ENCODE measurements around the gene COG8. TPM values are rescaled to one million over a fixed set of nuclear protein-coding genes. Genes with fewer than 3 reads are reported as not detected.

The COG8 gene
- 10 to 100 TPM; 63.3 to 84.2 (median 74.7) TPM for total RNA-seq

- Histone ChIP-seq H3K36me3 (peaks cover 25 to 33% of the 10 kb centered on the region in 2 donors), H3K27me3 (no peaks in the 10 kb centered on the region), H3K9me3 (no peaks in the 10 kb centered on the region), H3K27ac (peak within 1 kb of the TSS; percentile 70 to 94 (median 85)), H3K4me3 (replicated peaks in 1 of 3) (peak within 1 kb of the TSS; percentile 76 to 82 (median 82)), H3K4me1 (peaks cover 19 to 24% of the 10 kb centered on the region in 2 donors)
- DNase-seq, result peak; percentile 96 to 97
- TF ChIP-seq CTCF (IDR thresholded peaks at IDR 0.05) (peak; percentile 80 to 95 (median 88)), POLR2A (IDR thresholded peaks at IDR 0.05) (peak; percentile 15 to 76)
- intact Hi-C loops (cut with DNase I), result loop anchor here (10.0 kb wide), 1 partner anchor 45 kb away; the partner anchor contains the start of gene TERF2
- WGBS, 2 donors, result 0 to 2% methylated on average over 33 to 42 of the region's 77 CpGs
Observed at GRCh38 chr16:69339289-69340094, at the start of gene COG8, which contains the start of gene NIP7. TSS of gene COG8 (minus strand) at chr16:69339564. CDS start at chr16:69339552, 12 bp downstream. TSS of gene NIP7 (plus strand) at chr16:69339772. CDS start at chr16:69339830, 58 bp downstream.

- Histone ChIP-seq H3K36me3 (peaks cover 8 to 11% of the 10 kb centered on the region in 2 donors), H3K4me1 (peaks cover 8 to 9% of the 10 kb centered on the region in 2 donors), H3K9me3 (no peaks in the 10 kb centered on the region), H3K27ac (no peak overlapping the region), H3K4me3 (replicated peaks in 1 of 3) (no peak overlapping the region), H3K27me3 (no peaks in the 10 kb centered on the region)
- 83 to 91% methylated on average over 1 of the region's 1 CpG for WGBS, 2 donors
- intact Hi-C loops (cut with DNase I), result loop anchor here (10.0 kb wide), 1 partner anchor 52 kb away; the partner anchor contains the start of genes COG8, NIP7 and PDF
- no peak for DNase-seq
- TF ChIP-seq CTCF (IDR thresholded peaks at IDR 0.05) (no peak), POLR2A (IDR thresholded peaks at IDR 0.05) (no peak)
Observed at GRCh38 chr16:69386596-69386995, 47.2 kb upstream of the COG8 start.

GRCh38 chr16:69384974-69385373 lies 45.6 kb upstream of the COG8 start:
- Histone ChIP-seq H3K4me1 (peaks cover 8 to 9% of the 10 kb centered on the region in 2 donors), H3K27me3 (no peaks in the 10 kb centered on the region), H3K9me3 (no peaks in the 10 kb centered on the region), H3K4me3 (replicated peaks in 1 of 3) (peak overlapping the region; percentile 19 to 74 (median 23)), H3K27ac (peak overlapping the region; percentile 63 to 91 (median 86)), H3K36me3 (peaks cover 12 to 22% of the 10 kb centered on the region in 2 donors)
- TF ChIP-seq CTCF (IDR thresholded peaks at IDR 0.05) (no peak), POLR2A (IDR thresholded peaks at IDR 0.05) (no peak)
- DNase-seq, result no peak
- WGBS, 2 donors, result 7 to 8% methylated on average over 6 of the region's 6 CpGs
- intact Hi-C loops (cut with DNase I), result loop anchor here (10.0 kb wide), 1 partner anchor 50 kb away; the partner anchor contains the start of genes COG8, NIP7 and PDF

GRCh38 chr16:69382421-69382820 lies 43.1 kb upstream of the COG8 start:
- Histone ChIP-seq H3K27ac (no peak overlapping the region), H3K9me3 (no peaks in the 10 kb centered on the region), H3K36me3 (peaks cover 31 to 35% of the 10 kb centered on the region in 2 donors), H3K4me1 (peaks cover 8 to 9% of the 10 kb centered on the region in 2 donors), H3K27me3 (no peaks in the 10 kb centered on the region), H3K4me3 (replicated peaks in 1 of 3) (no peak overlapping the region)
- 93 to 100% methylated on average over 2 of the region's 2 CpGs for WGBS, 2 donors
- no peak for DNase-seq
- intact Hi-C loops (cut with DNase I), result loop anchor here (10.0 kb wide), 1 partner anchor 48 kb away; the partner anchor contains the start of genes COG8, NIP7 and PDF
- TF ChIP-seq POLR2A (IDR thresholded peaks at IDR 0.05) (no peak), CTCF (IDR thresholded peaks at IDR 0.05) (no peak)
